Loucy (cell line): ENCODE results near the gene SMDT1.

Source experiments
- CTCF ChIP-seq: fragments of 200-600 bp; sonication (generic); conservative IDR thresholded peaks from 2 replicates; pipeline ENCODE4 v1.5.1; 2014; ENCODE audit warnings: mild to moderate bottlenecking, antibody characterized with exemption, low read length
- EZH2phosphoT487 ChIP-seq: fragments of 200-600 bp; IDR thresholded peaks from 2 replicates; pipeline ENCODE4 v1.6.1; 2018; ENCODE audit warnings: antibody characterized with exemption, mild to moderate bottlenecking, moderate library complexity, borderline replicate concordance

- TF ChIP-seq CTCF (no peak), EZH2phosphoT487 (no peak)
These were observed 1.9 kb upstream of the SMDT1 start for GRCh38 chr22:42077486-42078125.
